WTC11 (cell line): ENCODE results near the gene PAM. TPM values are rescaled to one million over a fixed set of nuclear protein-coding genes. Genes with fewer than 3 reads are reported as not detected.

Experiments used
- ATAC-seq: fragments of 200-7000 bp; cut with Tn5 transposase; 2 replicates; pipeline ENCODE4 v1.10.0; 2021; ENCODE audit warnings: mild to moderate bottlenecking, moderate library complexity
- CTCF ChIA-PET: fragments of 300-600 bp; sonication (Branson Sonifier 250); formaldehyde crosslinking; loops from one replicate; lab custom pipeline; 2021; ENCODE audit warnings: antibody characterized with exemption; lab: Charles Lee
- POLR2A ChIA-PET: fragments of 350-600 bp; sonication (Branson Sonifier 250); formaldehyde crosslinking; loops from one replicate; lab custom pipeline; 2021; ENCODE audit warnings: antibody characterized with exemption; lab: Charles Lee
- DNase-seq: peaks from one replicate; pipeline ENCODE4 v3.0.0; 2021; ENCODE audit warnings: low spot score
- H3K27ac Mint-ChIP-seq: 2 replicates; pipeline ENCODE4 v1.8.0; 2021; ENCODE audit warnings: mixed read lengths
- H3K27me3 Mint-ChIP-seq: 2 replicates; pipeline ENCODE4 v1.8.0; 2021; ENCODE audit warnings: low read depth, mild to moderate bottlenecking, moderate library complexity, mixed read lengths
- H3K36me3 Mint-ChIP-seq: 2 replicates; pipeline ENCODE4 v1.8.0; 2021; ENCODE audit warnings: mixed read lengths
- H3K4me1 Mint-ChIP-seq: 2 replicates; pipeline ENCODE4 v1.8.0; 2022; ENCODE audit warnings: mixed read lengths
- H3K4me3 Mint-ChIP-seq: 2 replicates; pipeline ENCODE4 v1.8.0; 2021; ENCODE audit warnings: mild to moderate bottlenecking, moderate library complexity, mixed read lengths
- H3K9me3 Mint-ChIP-seq: 2 replicates; pipeline ENCODE4 v1.8.0; 2021; ENCODE audit warnings: mixed read lengths
- ATF1 ChIP-seq: sonication (generic); formaldehyde crosslinking; IDR thresholded peaks from 2 replicates; pipeline ENCODE4 v1.8.1; 2023; ENCODE audit warnings: mild to moderate bottlenecking, moderate library complexity, missing genetic modification reagents
- CREM ChIP-seq: sonication (generic); formaldehyde crosslinking; IDR thresholded peaks from 2 replicates; pipeline ENCODE4 v1.8.1; 2022; ENCODE audit warnings: mild to moderate bottlenecking, missing genetic modification reagents, moderate library complexity
- ELF4 ChIP-seq: sonication (generic); formaldehyde crosslinking; IDR thresholded peaks from 2 replicates; pipeline ENCODE4 v1.8.1; 2022; ENCODE audit warnings: low read depth, mild to moderate bottlenecking, moderate library complexity, missing genetic modification reagents
- ETV6 ChIP-seq: sonication (generic); formaldehyde crosslinking; IDR thresholded peaks from 2 replicates; pipeline ENCODE4 v1.8.1; 2022; ENCODE audit warnings: mild to moderate bottlenecking, missing genetic modification reagents
- GABPB1 ChIP-seq: sonication (generic); formaldehyde crosslinking; IDR thresholded peaks from 2 replicates; pipeline ENCODE4 v1.8.1; 2023; ENCODE audit warnings: mild to moderate bottlenecking, missing genetic modification reagents
- HMGA2 ChIP-seq: fragments of 250-450 bp; sonication (Bioruptor Pico); IDR thresholded peaks from 2 replicates; pipeline ENCODE4 v1.4.0; 2021; ENCODE audit warnings: mild to moderate bottlenecking, moderate library complexity
- JAZF1 ChIP-seq: fragments of 250-450 bp; sonication (Bioruptor Pico); IDR thresholded peaks from 2 replicates; pipeline ENCODE4 v1.9.0; 2021; ENCODE audit warnings: moderate library complexity, mild to moderate bottlenecking, inconsistent platforms
- KAT7 ChIP-seq: sonication (generic); formaldehyde crosslinking; IDR thresholded peaks from 2 replicates; pipeline ENCODE4 v1.8.1; 2023; ENCODE audit warnings: missing genetic modification reagents, mild to moderate bottlenecking, borderline replicate concordance
- MXD4 ChIP-seq: fragments of 250-450 bp; sonication (Bioruptor Pico); IDR thresholded peaks from 2 replicates; pipeline ENCODE4 v1.8.0; 2021; ENCODE audit warnings: mild to moderate bottlenecking, moderate library complexity, borderline replicate concordance
- MYBL2 ChIP-seq: sonication (generic); formaldehyde crosslinking; IDR thresholded peaks from 2 replicates; pipeline ENCODE4 v1.8.1; 2023; ENCODE audit warnings: mild to moderate bottlenecking, moderate library complexity, missing genetic modification reagents
- NFE2L1 ChIP-seq: sonication (generic); formaldehyde crosslinking; IDR thresholded peaks from 2 replicates; pipeline ENCODE4 v1.8.1; 2023; ENCODE audit warnings: missing genetic modification reagents
- OVOL2 ChIP-seq: fragments of 250-450 bp; sonication (Bioruptor Pico); IDR thresholded peaks from 2 replicates; pipeline ENCODE4 v1.9.0; 2021; ENCODE audit warnings: mild to moderate bottlenecking, borderline replicate concordance
- SMAD4 ChIP-seq: sonication (generic); formaldehyde crosslinking; IDR thresholded peaks from 2 replicates; pipeline ENCODE4 v1.8.0; 2022; ENCODE audit warnings: mild to moderate bottlenecking, missing genetic modification reagents
- SP1 ChIP-seq: sonication (generic); formaldehyde crosslinking; conservative IDR thresholded peaks from 2 replicates; pipeline ENCODE4 v1.8.1; 2022; ENCODE audit warnings: missing genetic modification reagents
- ZNF138 ChIP-seq: sonication (generic); formaldehyde crosslinking; conservative IDR thresholded peaks from 2 replicates; pipeline ENCODE4 v1.8.1; 2022; ENCODE audit warnings: mild to moderate bottlenecking, moderate library complexity, missing genetic modification reagents
- ZNF232 ChIP-seq: sonication (generic); formaldehyde crosslinking; IDR thresholded peaks from 2 replicates; pipeline ENCODE4 v1.8.0; 2022; ENCODE audit warnings: mild to moderate bottlenecking, missing genetic modification reagents
- ZNF263 ChIP-seq: sonication (generic); formaldehyde crosslinking; IDR thresholded peaks from 2 replicates; pipeline ENCODE4 v1.8.1; 2022; ENCODE audit warnings: low read depth, mild to moderate bottlenecking, moderate library complexity, missing genetic modification reagents
- total RNA-seq: library from RNA; stranded (reverse); gene quantifications from 3 replicates; pipeline ENCODE4 v1.2.3, GENCODE V29; 2021
- TF ChIP-seq, protein P1 (sequence below): fragments of 250-450 bp; sonication (Bioruptor Pico); IDR thresholded peaks from 2 replicates; pipeline ENCODE4 v1.9.0; 2021; ENCODE audit warnings: mild to moderate bottlenecking, borderline replicate concordance
- TF ChIP-seq, protein P2 (sequence below): fragments of 250-450 bp; sonication (Bioruptor Pico); IDR thresholded peaks from 2 replicates; pipeline ENCODE4 v1.9.0; 2021; ENCODE audit warnings: moderate library complexity, mild to moderate bottlenecking, inconsistent platforms, borderline replicate concordance
- TF ChIP-seq, protein P3 (sequence below): sonication (generic); formaldehyde crosslinking; IDR thresholded peaks from 2 replicates; pipeline ENCODE4 v1.8.1; 2022; ENCODE audit warnings: mild to moderate bottlenecking, moderate library complexity, missing genetic modification reagents
- TF ChIP-seq, protein P4 (sequence below): sonication (generic); formaldehyde crosslinking; conservative IDR thresholded peaks from 2 replicates; pipeline ENCODE4 v1.8.1; 2022; ENCODE audit warnings: mild to moderate bottlenecking, missing genetic modification reagents
- TF ChIP-seq, protein P5 (sequence below): sonication (generic); formaldehyde crosslinking; IDR thresholded peaks from 2 replicates; pipeline ENCODE4 v1.8.0; 2023; ENCODE audit warnings: missing genetic modification reagents, mild to moderate bottlenecking, borderline replicate concordance
- TF ChIP-seq, protein P6 (sequence below): sonication (generic); formaldehyde crosslinking; IDR thresholded peaks from 2 replicates; pipeline ENCODE4 v1.8.1; 2023; ENCODE audit warnings: mild to moderate bottlenecking, missing genetic modification reagents, moderate library complexity

Gene PAM
- total RNA-seq, 1 experiment from 2014 or later = 52.3 TPM

DNA sequence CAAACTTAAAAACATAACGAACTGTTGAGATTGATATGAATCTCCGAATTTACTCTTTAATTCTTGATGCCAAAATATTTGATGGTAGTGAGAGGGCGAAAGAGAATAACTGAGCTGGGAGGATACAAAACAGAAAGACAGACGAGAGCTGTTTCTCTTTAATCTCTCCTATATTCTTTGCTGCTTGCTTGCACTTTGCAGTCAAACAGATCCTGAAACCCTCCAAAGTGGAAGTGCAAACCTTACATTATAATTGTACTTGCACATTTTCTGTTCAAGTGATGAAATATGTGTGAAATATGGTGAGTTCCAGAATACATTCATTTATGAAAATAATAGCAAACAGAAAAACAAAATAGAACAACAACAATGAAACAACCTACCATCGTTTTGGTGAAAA is 63.8 kb downstream of the PAM start:
- DNase-seq = no peak
- ChIA-PET POLR2A (no interaction called here), CTCF (no interaction called here)
- Mint-ChIP-seq H3K4me3 (no peak overlapping the region), H3K27ac (no peak overlapping the region), H3K36me3 (no peaks in the 10 kb centered on the region), H3K9me3 (no peaks in the 10 kb centered on the region), H3K27me3 (no peaks in the 10 kb centered on the region), H3K4me1 (peaks cover 8% of the 10 kb centered on the region)
- TF ChIP-seq ATF1 (CRISPR knock-in tag) (no peak), SP1 (CRISPR knock-in tag) (no peak), MYBL2 (CRISPR knock-in tag) (no peak), ETV6 (CRISPR knock-in tag) (no peak)
- no peak for ATAC-seq

DNA sequence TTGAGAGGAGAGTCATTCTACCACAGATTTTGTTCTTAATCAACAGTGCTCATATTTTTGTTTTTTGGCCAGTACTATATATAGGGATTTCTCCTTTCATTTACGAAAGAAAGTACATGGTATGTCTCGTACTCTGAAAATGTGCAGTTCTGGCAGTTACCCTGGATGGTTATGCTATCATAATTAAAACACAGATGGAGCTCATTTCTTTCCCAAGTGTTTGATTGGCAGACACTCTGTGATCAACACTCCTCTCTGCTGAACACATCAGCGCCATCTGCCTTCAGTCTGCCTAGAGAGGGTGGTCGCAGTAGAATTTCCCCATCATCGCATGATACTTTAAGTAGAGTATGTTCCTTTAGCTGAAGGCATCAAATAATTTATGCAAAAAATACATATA is 64.5 kb downstream of the PAM start:
- peaks cover 8% of the 10 kb centered on the region for H3K4me1 Mint-ChIP-seq
- TF ChIP-seq JAZF1 (CRISPR knock-in tag) (no peak), KAT7 (CRISPR knock-in tag) (no peak), NFE2L1 (no peak), MYBL2 (CRISPR knock-in tag) (no peak), OVOL2 (CRISPR knock-in tag) (no peak), ZNF232 (no peak), HMGA2 (CRISPR knock-in tag) (no peak), ATF1 (CRISPR knock-in tag) (no peak), SP1 (CRISPR knock-in tag) (no peak), GABPB1 (no peak), MXD4 (CRISPR knock-in tag) (no peak), ZNF138 (CRISPR knock-in tag) (no peak), ELF4 (no peak)
- TF ChIP-seq, protein P1, sequence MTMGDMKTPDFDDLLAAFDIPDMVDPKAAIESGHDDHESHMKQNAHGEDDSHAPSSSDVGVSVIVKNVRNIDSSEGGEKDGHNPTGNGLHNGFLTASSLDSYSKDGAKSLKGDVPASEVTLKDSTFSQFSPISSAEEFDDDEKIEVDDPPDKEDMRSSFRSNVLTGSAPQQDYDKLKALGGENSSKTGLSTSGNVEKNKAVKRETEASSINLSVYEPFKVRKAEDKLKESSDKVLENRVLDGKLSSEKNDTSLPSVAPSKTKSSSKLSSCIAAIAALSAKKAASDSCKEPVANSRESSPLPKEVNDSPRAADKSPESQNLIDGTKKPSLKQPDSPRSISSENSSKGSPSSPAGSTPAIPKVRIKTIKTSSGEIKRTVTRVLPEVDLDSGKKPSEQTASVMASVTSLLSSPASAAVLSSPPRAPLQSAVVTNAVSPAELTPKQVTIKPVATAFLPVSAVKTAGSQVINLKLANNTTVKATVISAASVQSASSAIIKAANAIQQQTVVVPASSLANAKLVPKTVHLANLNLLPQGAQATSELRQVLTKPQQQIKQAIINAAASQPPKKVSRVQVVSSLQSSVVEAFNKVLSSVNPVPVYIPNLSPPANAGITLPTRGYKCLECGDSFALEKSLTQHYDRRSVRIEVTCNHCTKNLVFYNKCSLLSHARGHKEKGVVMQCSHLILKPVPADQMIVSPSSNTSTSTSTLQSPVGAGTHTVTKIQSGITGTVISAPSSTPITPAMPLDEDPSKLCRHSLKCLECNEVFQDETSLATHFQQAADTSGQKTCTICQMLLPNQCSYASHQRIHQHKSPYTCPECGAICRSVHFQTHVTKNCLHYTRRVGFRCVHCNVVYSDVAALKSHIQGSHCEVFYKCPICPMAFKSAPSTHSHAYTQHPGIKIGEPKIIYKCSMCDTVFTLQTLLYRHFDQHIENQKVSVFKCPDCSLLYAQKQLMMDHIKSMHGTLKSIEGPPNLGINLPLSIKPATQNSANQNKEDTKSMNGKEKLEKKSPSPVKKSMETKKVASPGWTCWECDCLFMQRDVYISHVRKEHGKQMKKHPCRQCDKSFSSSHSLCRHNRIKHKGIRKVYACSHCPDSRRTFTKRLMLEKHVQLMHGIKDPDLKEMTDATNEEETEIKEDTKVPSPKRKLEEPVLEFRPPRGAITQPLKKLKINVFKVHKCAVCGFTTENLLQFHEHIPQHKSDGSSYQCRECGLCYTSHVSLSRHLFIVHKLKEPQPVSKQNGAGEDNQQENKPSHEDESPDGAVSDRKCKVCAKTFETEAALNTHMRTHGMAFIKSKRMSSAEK (CRISPR knock-in tag) = no peak
- ATAC-seq (no peak), DNase-seq (no peak)
- no peak overlapping the region for H3K4me3 Mint-ChIP-seq
- no peaks in the 10 kb centered on the region for H3K36me3 Mint-ChIP-seq
- POLR2A ChIA-PET = no interaction called here
- H3K27ac Mint-ChIP-seq = no peak overlapping the region
- CTCF ChIA-PET = no interaction called here
- H3K27me3 Mint-ChIP-seq = no peaks in the 10 kb centered on the region
- H3K9me3 Mint-ChIP-seq = no peaks in the 10 kb centered on the region

DNA sequence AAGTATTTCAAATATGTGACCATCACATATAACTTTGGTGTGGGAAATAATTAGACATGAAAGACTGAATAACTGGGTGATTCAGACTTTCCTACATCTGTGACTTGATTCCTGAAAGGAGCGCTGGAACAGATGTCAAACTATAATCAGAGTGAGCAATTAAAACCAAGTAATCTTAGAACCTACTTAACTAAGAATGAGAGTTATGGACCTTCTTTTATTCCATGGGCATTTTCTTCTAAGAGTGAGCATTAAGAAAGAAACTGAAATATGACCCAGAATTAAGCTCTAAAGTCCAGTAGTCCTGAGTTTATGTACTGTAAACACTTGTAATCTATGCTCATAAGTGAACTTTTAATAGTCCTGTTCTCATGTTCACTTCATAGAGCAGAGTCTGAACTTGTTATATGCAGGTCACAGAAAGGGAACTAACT is 68.4 kb downstream of the PAM start:
- DNase-seq (no peak), ATAC-seq (no peak)
- Mint-ChIP-seq H3K9me3 (no peaks in the 10 kb centered on the region), H3K4me1 (0 out of 2 replicates have a peak, but pooled peaks cover 1% of the 10 kb centered on the region), H3K27me3 (no peaks in the 10 kb centered on the region), H3K4me3 (no peak overlapping the region), H3K27ac (no peak overlapping the region), H3K36me3 (no peaks in the 10 kb centered on the region; the same call in 1 of the 2 replicates)
- ChIA-PET CTCF (no interaction called here), POLR2A (no interaction called here)
- TF ChIP-seq, protein P2, sequence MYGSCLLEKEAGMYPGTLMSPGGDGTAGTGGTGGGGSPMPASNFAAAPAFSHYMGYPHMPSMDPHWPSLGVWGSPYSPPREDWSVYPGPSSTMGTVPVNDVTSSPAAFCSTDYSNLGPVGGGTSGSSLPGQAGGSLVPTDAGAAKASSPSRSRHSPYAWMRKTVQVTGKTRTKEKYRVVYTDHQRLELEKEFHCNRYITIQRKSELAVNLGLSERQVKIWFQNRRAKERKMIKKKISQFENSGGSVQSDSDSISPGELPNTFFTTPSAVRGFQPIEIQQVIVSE (CRISPR knock-in tag) = no peak
- TF ChIP-seq, protein P3, sequence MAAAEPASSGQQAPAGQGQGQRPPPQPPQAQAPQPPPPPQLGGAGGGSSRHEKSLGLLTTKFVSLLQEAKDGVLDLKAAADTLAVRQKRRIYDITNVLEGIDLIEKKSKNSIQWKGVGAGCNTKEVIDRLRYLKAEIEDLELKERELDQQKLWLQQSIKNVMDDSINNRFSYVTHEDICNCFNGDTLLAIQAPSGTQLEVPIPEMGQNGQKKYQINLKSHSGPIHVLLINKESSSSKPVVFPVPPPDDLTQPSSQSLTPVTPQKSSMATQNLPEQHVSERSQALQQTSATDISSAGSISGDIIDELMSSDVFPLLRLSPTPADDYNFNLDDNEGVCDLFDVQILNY (CRISPR knock-in tag) = no peak
- no peak for TF ChIP-seq SMAD4 (CRISPR knock-in tag)
- no peak for TF ChIP-seq CREM
- TF ChIP-seq, protein P4, sequence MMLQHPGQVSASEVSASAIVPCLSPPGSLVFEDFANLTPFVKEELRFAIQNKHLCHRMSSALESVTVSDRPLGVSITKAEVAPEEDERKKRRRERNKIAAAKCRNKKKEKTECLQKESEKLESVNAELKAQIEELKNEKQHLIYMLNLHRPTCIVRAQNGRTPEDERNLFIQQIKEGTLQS = no peak
- no peak for TF ChIP-seq ZNF263 (CRISPR knock-in tag)
- TF ChIP-seq, protein P5, sequence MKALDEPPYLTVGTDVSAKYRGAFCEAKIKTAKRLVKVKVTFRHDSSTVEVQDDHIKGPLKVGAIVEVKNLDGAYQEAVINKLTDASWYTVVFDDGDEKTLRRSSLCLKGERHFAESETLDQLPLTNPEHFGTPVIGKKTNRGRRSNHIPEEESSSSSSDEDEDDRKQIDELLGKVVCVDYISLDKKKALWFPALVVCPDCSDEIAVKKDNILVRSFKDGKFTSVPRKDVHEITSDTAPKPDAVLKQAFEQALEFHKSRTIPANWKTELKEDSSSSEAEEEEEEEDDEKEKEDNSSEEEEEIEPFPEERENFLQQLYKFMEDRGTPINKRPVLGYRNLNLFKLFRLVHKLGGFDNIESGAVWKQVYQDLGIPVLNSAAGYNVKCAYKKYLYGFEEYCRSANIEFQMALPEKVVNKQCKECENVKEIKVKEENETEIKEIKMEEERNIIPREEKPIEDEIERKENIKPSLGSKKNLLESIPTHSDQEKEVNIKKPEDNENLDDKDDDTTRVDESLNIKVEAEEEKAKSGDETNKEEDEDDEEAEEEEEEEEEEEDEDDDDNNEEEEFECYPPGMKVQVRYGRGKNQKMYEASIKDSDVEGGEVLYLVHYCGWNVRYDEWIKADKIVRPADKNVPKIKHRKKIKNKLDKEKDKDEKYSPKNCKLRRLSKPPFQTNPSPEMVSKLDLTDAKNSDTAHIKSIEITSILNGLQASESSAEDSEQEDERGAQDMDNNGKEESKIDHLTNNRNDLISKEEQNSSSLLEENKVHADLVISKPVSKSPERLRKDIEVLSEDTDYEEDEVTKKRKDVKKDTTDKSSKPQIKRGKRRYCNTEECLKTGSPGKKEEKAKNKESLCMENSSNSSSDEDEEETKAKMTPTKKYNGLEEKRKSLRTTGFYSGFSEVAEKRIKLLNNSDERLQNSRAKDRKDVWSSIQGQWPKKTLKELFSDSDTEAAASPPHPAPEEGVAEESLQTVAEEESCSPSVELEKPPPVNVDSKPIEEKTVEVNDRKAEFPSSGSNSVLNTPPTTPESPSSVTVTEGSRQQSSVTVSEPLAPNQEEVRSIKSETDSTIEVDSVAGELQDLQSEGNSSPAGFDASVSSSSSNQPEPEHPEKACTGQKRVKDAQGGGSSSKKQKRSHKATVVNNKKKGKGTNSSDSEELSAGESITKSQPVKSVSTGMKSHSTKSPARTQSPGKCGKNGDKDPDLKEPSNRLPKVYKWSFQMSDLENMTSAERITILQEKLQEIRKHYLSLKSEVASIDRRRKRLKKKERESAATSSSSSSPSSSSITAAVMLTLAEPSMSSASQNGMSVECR (CRISPR knock-in tag) = no peak
- TF ChIP-seq, protein P6, sequence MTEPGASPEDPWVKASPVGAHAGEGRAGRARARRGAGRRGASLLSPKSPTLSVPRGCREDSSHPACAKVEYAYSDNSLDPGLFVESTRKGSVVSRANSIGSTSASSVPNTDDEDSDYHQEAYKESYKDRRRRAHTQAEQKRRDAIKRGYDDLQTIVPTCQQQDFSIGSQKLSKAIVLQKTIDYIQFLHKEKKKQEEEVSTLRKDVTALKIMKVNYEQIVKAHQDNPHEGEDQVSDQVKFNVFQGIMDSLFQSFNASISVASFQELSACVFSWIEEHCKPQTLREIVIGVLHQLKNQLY (CRISPR knock-in tag) = no peak
